Choroid plexus epithelial cell (primary cell): ENCODE results near the gene TSPAN14.

Source experiments
- DNase-seq: peaks from one replicate; pipeline ENCODE4 v3.0.0-alpha.2; 2010; ENCODE audit warnings: low read depth
- H3K4me3 ChIP-seq: 2 replicates; pipeline ENCODE4 v1.5.1; 2011; ENCODE audit warnings: low read depth, mild to moderate bottlenecking, control low read depth, low read length, moderate library complexity
- TF ChIP-seq, protein P1 (sequence below): conservative IDR thresholded peaks from 2 replicates; pipeline ENCODE4 v1.5.1; 2011; ENCODE audit warnings: low read depth, mild to moderate bottlenecking, control low read depth, inconsistent platforms, low read length, moderate library complexity

The TSPAN14 gene, protein sequence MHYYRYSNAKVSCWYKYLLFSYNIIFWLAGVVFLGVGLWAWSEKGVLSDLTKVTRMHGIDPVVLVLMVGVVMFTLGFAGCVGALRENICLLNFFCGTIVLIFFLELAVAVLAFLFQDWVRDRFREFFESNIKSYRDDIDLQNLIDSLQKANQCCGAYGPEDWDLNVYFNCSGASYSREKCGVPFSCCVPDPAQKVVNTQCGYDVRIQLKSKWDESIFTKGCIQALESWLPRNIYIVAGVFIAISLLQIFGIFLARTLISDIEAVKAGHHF

DNA sequence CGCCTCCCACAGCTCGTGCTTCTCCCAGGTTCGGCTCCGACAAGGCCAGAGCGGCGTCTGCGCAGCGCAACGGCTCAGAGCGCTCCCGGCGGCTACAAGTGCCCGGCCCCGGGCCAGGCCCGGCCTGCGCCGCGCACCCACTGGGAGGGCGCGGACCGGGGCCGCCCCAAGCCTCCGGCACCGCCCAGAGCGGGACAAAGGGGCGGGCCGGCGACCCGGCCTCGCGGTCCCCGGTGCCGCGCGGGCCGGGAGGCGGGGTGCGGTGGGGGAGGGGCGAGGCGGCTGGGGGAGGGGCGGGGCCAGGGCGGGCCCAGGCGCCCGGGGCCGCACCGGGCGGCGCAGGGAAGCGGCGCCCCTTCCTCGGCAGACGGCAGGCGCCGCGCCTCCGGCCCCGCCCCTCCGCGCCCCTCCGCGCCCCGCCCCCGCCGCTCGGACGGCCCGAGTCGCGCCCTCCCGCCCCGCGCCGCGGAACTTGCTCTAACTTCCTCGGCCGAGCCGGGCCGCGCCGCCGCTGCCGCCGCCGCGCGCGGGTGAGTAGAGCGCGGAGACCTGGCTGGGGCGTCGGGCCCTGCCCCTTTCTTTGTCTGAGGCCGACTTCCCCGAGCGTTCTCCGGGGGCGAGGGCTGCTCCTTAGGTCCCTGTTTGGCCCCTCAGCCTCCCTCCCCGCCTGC is at the start of gene TSPAN14:
Gene TSPAN14, plus strand, starts transcription at position 469 of the 671 bp plus-strand sequence. CDS start 34,924 bp downstream, outside the sequence.
- peak; percentile 81 for DNase-seq
- TF ChIP-seq, protein P1, sequence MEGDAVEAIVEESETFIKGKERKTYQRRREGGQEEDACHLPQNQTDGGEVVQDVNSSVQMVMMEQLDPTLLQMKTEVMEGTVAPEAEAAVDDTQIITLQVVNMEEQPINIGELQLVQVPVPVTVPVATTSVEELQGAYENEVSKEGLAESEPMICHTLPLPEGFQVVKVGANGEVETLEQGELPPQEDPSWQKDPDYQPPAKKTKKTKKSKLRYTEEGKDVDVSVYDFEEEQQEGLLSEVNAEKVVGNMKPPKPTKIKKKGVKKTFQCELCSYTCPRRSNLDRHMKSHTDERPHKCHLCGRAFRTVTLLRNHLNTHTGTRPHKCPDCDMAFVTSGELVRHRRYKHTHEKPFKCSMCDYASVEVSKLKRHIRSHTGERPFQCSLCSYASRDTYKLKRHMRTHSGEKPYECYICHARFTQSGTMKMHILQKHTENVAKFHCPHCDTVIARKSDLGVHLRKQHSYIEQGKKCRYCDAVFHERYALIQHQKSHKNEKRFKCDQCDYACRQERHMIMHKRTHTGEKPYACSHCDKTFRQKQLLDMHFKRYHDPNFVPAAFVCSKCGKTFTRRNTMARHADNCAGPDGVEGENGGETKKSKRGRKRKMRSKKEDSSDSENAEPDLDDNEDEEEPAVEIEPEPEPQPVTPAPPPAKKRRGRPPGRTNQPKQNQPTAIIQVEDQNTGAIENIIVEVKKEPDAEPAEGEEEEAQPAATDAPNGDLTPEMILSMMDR: no peak
- peak within 1 kb of the TSS; percentile 81 for H3K4me3 ChIP-seq

DNA sequence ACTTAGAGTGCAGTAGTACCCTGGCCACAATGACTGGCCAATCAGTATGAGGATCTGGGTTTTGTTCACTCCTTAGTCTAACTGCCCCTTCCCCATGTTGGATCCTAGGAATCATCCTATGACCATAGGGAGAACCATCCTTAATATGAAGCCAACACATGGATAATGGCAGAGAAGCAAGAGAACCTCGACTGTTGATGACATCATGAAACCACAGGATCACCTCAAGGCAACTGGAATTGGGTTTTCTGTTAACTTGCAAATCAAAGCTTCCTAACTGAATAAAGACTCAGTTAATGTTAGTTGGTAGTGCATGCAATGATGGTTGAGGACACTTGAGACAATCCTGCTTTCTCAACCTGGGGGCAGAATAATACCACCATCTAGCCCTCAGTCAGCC is 49.1 kb upstream of the TSPAN14 start:
- no peak overlapping the region for H3K4me3 ChIP-seq
- no peak for DNase-seq
- TF ChIP-seq, protein P1: no peak

DNA sequence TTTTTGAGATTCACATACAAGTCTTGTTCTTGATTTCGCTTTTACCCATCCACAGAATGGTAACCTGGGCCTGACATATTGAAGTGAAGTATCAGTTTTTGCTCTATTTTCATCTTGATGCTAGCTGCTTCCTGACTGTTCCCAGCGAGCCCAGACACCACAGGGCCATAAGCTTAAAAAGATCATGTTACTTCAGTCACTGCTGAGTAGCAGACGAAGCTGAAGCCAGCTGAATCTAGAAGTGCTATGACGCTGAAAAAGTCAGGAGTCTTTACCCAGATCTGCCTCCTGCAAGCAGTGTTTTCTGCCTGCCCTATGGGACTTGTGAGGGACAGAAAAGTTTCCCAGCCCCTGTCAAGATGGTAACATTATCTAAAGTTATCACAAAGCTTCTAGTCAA is 48.5 kb upstream of the TSPAN14 start:
- H3K4me3 ChIP-seq: no peak overlapping the region
- TF ChIP-seq, protein P1: no peak
- peak; percentile 84 for DNase-seq

DNA sequence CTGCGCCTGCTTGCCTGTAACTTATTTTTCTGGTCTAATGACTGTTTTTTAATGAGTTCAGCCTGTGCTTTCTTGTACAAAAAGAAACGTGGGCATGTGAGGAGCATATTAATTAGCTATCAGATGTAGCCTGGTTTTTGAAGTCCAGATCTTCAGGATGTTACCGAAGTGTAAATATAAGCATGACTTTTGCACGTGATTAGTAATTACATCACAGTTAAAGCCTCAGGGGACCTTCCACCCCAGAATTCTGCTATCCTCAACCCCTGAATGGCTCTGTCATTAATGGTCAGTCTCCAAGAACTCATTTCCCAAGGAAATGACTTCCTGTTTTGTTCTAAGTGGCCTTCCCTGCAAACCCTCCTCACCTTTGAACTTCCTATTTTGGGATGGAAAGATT is 47.9 kb upstream of the TSPAN14 start:
- DNase-seq: no peak
- no peak overlapping the region for H3K4me3 ChIP-seq
- TF ChIP-seq, protein P1: no peak

DNA sequence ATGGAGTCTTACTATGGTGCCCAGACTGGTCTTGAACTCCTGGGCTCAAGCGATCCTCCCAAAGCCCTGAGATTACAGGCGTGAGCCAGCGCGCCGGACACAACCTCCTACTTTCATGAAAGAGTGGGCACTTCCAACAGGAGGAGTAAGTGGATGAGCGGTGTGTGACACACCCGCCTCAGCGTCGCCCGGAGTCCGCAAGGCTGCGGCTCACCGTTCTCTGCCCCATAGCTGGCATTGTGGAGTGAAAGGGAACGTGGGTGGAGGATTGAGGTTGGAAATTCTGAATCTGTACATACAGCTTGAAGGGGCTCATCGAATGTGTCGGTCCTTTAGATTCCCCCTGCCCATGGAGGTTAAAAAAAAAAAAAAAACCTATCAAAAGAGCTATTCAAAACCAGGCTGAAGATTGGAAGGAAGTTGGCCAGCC is 46.3 kb upstream of the TSPAN14 start:
- H3K4me3 ChIP-seq: peak overlapping the region; percentile 80
- no peak for DNase-seq
- TF ChIP-seq, protein P1: no peak

DNA sequence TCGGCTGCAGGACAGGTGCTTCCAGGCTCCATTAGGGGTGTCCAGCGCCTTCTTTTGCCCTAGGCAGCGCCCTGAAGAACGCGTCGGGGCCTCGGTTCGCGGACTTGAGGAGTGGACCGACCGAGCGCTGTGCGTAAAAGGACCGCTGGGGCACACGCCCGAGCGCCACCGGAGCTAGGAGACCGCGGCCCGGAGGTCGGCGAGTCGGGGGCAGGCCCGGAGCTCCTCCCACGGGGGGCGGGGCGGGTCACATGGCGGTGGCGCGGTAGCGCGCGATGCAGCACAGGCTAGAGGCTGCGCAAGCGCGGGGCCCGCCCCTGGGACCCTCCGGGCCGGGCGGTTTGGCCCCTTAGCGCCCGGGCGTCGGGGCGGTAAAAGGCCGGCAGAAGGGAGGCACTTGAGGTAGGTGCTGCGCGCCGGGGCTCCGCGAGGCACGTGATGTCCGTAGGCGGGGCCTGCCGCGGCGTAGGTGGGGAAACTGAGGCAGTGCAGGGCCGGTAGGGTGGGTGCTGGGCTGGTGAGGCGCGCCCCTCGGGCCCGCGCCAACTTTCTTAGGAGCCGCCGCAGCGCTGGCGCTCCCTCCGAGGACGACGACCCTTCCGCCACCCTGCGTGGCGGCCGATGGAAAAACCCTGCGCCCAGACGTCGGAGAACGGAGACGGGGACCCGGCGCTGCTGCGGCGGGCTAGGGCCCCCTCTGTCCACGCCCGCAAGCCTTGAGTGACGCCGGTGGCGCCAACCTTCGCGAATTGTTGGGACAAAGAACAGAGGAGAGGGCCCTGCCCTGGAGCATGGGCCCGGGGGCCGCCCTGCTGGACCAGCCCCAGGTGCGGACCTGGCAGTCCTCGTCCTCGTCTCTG is 45.6 kb upstream of the TSPAN14 start, which contains the start of gene PRXL2A:
Gene PRXL2A, plus strand, starts transcription at position 310 of the 860 bp plus-strand sequence. CDS start 11,917 bp downstream, outside the sequence.
- TF ChIP-seq, protein P1: no peak
- peak; percentile 46 for DNase-seq

More for the DNA sequence above, 45.6 kb upstream of the TSPAN14 start, which contains the start of gene PRXL2A:
- peak within 1 kb of the TSS; percentile 80 for H3K4me3 ChIP-seq
